ENCODE measurements around the gene FSTL4.

FSTL4 gene

DNA sequence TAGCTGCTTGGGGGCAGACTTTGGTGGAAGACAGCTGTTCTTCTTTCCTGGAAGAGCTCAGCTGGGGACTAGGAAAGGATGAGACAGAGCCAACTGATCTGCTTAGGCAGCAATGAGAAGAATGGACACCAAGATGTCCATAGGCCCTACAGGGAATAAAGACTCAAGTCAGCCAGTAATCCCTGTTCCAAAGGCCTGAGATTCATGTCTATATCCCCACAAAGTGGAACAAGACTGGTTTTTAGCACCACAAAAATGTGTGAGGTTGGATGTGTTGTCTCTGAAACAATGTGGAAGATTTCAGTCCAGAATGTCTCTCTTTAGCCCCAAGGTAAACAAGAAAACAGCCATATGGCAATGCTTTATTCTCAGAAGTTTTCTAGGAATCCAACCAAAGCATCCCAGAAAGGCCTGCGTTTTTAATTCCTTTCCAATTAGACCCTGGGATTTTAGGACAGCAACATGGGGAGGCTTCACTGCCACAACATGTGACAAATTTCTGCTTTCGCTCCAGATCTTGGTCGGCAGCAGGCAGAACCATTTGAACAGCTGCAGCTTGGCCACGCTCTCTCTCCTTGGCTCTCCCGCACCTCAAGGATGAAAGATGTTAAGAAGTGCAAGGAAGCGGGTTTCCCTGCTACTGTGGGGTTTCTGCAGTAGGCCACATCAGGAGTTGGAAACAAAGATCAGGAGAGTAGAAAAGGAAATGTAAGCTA lies 245.1 kb downstream of the FSTL4 start:
- DNase-seq (ENCODE audit: low read depth in 2 of 2): no peak

DNA sequence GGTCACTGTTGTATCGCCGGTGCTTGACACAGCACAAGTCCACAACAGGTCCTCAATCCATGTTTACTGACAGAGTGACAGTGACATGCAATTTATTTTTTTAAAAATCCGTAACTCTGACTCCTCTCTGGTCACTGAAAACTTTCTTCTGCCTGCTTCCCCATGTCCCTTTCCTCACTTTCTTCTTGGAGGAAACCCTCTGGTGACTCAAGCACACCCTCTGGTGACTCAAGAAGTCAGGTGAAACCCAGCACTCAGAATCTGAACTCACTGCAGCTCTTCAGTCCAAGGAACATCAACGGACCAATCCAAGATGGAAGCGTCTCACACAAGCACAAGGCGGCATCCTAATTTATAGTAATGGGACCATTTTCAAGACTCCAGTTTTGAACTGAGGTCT lies 245.9 kb downstream of the FSTL4 start:
- no peak for DNase-seq (ENCODE audit: low read depth in 2 of 2)

DNA sequence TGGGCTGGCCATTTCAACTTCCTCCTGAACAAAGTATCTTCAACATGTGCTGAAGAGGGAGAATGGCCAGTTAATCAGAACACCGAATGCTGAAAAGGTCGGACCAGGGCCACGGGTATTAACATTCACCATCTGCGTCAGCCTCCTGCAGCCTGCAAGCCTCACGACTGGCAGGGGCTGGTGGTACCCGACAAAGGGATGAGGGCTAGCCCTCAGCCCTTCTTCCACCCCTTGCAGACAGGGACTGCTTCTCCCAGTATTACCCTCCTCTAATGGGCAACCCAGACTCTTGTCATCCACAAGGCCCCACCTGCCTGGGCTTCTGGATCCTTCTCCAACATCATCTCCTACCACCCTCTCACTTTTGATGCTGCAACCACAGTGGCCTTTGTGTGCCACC lies 246.6 kb downstream of the FSTL4 start:
- no peak for DNase-seq (ENCODE audit: low read depth in 2 of 2)

DNA sequence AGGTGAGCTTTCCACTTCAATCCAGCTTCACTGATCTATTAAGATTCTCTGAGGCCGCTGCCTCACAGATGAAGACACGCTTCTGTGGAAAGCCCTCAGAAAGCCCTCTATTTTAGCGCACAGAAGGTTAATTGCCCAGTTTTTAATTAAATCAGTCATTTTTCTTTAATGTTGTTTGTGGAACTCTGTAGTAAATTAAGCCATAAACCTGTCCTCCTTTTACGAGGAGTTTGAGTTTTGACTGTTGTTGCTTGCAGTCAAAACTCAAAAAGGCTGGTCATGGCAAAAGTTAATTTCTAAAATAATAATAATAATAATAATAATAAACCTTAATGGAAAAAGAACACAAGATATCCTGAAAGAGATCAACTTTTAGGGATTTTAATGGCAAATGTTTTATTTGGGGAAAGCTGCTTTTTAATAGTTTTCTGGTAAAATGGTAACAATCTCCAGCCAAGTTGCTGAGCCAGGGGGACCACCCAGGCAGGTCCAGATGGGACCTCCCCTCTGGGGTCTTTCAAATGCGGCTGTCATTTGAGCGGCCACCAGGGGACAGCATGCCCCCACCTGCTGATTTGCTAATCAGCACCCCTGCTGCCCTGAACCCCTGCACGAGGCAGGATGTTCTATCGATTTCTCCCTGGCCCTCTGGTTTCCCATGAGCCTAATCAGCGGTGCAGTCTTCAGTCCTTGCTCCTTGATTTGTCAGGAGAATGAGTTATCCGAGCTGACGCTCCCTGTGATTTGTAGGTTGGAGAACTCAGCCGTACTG lies 247.2 kb downstream of the FSTL4 start:
- DNase-seq (ENCODE audit: low read depth in 2 of 2): no peak

DNA sequence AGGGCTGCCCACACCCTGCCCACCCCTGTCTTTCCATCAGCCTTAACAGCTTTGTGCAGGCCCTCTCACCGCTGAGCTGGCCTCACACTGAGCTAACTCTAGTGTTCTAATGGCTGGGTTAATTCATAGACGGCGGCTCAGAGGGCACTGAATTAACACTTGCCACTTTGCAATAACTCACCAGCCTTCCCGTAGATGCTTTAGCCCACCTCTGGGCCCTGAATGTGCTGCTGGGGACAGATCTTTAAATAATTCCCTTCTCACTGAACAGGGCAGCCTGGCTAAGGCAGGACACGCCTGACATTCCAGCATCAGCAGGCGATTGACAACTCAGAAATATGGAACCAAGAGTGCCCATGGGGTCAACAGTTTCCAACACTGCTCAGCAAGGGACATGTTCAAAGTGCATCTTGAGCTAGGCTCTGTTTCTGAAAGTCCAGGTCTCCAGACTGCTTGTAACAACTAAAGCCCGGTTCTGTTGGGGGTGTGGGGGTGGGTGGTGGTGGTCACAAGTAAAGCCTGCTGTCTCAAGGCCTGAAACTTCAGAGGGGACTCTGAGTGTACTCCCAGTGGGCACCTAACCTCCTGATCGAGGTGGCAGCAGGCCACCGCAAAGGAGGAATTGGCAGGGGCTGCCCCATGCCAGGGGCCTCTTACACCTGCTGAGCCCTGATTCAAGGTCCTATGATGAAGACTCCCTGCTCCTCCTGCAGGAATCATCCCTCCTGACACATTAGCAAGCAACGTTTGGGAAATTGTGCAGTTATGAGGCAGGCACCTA lies 248.3 kb downstream of the FSTL4 start:
- DNase-seq (ENCODE audit: low read depth in 2 of 2): no peak

DNA sequence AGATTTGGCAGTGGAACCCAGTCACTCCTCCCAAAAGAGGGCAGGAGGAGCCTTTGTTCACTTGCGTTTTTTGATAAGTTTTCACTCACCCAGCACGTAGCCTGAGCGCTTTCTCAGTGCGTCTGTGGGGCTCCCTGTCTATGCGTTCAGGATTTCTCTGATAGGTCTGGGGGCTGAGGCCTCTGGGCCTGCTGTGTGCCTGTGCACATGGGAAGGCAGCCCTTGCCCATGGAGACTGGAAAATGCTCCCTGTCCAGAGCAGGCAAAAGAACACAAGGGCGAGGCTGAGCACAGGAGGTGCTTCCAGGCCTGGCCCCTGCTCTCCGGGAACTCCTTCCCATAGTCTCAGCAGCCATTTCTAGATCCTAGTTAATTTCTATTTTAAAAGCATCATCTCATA lies 249.9 kb downstream of the FSTL4 start:
- DNase-seq (ENCODE audit: low read depth in 2 of 2): no peak

DNA sequence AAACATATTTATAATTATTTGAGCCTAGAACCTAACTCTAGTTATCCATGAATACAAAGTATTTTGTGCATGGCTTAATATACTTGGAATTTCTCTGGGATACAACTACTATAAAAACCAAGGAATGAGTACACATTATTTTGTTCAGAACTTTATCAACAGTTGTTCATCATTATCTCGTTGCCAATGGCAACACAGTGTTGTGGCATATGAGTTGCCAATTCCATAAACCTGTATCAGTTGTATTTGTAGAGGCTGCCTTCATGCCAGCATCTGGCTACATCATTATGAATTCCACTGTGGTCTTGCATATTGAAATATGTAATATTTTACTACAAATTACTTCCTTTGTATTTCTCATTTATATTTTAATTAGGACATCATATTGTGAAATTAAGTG lies 250.4 kb downstream of the FSTL4 start:
- no peak for DNase-seq (ENCODE audit: low read depth in 2 of 2)

DNA sequence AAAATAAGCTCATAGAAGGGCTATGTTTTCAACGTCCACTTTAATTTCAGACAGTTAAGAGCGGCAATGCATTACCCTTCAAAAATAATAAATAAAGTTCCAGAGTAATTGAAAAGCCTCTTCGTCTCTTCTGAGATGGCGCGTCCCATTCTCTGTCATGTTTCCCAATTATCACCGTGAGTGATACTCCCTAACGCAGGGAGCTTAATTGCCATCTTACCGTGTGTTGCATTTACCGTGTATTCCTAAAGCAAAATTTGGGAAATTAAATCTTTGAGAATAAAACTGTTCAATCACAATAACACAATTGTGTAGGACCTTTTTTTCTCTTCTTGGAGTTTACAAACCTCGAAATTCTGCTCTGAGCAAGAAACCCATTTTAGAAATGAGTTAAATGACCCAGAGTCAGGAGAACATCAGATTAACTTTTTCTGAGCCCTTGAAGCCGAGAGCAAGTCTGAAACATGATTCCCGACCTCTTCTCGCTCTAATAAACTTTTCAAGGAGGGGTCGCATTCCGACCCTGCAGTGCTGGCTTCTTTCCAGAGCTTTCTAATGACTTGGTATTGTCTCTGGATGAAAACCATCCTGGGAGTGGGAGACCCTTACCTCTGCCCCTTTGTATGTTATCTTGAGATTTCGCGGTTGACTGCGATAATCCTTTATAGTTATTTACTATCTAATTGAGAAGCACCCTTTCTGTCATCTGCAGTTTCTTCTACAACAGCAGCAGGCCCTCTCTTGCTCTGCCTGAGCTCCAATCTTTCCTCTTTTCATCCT lies 251.5 kb downstream of the FSTL4 start:
- DNase-seq (ENCODE audit: low read depth in 2 of 2): no peak

DNA sequence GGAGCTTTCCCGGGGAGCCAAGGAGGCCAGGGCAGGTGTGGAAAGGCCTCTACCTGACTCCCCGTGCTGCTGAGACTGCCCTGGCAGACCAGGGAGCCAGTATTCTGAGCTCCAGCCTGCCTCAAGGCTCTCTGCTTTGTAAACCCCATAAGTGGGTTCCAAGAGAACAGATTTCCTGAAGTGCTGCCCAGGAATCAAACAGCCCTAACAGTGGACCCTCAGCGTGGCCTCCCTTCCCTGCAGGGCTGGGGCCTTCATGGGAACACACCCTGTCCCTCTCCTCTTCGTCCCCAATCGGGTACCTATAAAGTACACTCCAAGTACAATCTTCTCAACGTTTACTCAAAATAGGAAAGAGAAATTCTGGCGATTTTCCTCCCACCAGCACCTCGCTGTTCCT lies 252.5 kb downstream of the FSTL4 start:
- DNase-seq (ENCODE audit: low read depth in 2 of 2): no peak

DNA sequence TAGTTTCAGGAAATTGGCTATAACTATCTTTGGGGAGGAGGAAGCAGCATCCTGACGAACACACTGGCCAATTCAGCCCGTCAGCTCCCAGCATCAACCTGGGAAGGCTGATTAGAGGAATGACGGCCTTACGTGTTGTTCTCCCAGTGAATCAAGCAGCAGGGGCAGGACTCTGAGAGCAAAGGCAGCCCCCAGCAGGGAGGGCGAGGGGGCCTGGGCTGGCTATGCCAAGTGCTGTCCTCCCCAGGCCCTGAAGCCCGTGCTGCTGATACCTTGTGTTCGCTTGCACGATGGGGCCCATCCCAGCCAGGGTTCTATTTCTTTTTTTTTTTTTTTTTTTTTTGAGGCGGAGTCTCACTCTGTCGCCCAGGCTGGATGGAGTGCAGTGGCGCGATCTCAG lies 254.1 kb downstream of the FSTL4 start:
- no peak for DNase-seq (ENCODE audit: low read depth in 2 of 2)

DNA sequence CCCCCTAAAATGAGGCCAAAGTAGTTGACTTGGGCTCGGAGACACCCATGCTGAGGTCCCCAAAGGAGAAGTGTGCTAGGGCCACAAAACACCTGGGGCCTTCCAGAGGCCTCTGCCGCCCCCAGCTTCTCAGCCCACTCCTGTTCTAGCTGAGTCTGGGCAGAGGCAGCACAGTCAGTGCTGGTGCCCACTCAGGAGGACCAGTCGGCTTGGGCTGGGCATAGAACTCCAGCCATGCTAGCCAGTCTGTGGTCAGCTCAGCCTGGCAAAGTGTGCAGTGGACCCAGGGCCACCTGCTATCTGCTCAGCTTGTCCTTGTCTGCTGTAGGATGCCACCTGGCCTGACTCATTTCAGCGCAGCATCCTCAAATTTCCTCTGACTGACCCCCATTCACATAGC lies 254.6 kb downstream of the FSTL4 start:
- DNase-seq (ENCODE audit: low read depth in 2 of 2): no peak

DNA sequence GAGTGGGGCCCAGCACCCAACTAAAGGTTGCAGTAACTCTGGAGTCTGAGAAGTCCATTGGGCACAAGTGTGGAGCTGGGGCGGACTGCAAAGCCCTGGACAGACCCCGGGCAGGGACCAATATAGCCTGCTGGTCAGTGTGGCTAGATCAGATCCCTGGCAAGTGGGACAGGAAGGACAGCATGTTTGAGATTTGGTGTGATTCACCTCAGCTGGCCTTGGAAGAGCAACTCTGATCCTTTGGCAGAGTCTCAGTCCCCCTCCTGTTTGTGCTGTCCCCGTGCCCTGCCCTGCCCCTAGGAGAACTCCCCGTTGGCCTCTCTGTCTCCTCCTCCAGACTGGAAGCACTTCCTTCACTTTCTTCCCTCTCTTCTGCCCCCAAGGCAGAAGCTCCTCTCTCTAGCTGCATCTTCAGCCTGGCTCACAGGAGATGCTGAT lies 255.3 kb downstream of the FSTL4 start:
- no peak for DNase-seq (ENCODE audit: low read depth in 2 of 2)

DNA sequence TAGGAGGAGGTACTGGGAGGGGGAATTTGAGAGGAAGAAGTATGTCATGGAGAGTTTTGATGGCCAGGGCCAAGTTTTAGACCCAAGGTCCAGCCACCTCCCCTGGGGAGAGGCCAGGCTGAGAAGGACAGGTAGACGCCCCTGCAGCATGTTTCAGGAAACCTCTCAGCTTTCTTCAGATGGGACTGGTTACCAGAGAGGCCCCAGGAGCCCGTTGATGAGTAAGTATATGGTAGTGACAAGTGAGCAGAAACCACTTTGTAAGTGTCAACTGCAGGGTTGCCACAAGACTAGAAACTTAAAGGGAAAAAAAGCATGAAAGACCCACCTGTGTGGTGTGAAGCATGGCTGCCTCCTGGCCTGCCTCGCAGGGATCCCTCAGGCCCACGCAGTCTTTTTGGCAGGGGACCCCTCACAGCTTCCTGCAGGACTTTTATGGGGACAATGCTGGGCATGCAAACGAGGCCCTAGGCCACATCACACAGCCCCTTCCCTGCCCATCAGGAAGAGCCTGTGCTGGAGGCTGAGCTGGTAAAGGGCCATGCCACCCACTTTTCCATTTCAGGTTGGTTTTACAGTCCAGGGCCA lies 255.9 kb downstream of the FSTL4 start:
- no peak for DNase-seq (ENCODE audit: low read depth in 2 of 2)

DNA sequence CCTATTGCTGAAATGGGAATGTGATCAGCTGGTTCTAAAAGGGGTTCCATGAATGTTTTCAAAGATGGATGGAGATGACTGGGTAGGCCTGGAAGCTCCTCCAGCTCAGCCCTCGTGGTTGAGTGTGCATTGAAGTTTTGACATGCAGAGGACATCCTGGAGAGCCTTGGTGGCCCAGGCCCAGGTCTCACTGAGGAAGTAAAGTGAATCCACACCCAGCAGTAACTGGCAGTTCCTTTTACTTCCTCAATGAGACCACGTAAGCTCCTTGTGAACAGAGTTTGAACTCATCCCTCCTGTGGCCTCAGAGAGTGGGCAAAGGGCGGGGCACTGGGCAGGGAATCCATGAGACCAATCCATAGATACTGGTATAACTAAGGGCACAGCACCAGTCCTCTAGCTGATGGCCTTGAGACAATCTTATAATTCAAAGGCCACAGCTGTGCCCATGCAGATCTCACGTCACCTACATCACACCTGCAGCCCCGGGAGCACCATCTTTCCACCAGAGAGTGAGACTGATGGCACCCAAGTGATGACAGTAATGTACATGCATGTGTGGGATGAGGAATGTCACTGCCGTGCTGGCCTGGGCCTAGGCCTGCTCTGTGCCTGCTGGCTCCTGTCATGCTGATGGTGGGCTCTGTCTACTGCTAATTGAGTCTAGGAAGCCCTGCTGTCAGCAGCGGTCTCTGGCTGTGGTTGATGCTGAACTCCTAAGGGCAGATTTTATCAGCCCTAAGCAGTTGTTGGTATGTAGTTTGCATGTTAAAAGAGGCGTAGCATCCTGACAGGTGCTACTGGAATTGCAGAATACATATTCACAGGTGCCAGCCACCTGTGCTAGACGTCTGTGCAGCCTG lies 257.8 kb downstream of the FSTL4 start:
- no peak for DNase-seq (ENCODE audit: low read depth in 2 of 2)

DNA sequence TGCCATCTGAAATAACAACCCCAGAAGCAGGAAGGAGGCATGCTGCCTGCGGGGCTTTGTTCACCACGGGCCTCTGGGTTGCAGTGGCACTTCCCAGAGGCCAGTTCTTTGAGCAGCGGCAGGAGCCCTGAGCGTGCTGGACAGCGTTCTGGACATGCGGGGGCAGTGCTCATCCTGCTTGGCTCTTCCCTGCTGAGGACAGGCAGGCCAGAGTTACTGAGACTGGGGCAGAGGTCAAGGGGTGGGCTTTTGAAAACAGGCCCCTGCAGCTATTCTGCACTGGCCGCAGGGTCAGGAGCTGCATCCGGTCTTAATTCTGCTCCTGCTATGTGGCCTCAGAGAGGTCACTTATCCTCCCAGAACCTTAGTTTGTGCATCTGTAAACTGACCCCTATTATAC lies 258.6 kb downstream of the FSTL4 start:
- DNase-seq (ENCODE audit: low read depth in 2 of 2): no peak

DNA sequence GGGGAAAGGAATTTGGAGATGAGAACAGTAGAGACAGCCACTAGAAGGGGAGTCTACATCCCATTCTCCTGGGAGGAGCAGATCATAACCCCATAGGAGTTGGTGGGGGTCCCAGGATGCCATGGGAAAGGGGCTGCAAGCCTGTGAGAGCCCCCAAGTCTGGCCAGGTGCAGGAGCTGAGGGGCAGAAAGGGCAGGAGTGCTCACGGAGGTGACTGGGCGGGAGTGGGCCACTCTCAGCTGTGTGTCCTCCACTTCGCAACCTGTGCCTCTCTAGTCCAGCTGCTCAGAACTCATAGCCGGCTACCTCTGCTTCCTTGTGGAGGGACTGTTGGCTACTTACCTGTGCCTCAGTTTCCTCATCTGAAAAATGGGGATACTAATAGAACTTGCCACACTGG lies 263.9 kb downstream of the FSTL4 start:
- DNase-seq (ENCODE audit: low read depth in 2 of 2): no peak

DNA sequence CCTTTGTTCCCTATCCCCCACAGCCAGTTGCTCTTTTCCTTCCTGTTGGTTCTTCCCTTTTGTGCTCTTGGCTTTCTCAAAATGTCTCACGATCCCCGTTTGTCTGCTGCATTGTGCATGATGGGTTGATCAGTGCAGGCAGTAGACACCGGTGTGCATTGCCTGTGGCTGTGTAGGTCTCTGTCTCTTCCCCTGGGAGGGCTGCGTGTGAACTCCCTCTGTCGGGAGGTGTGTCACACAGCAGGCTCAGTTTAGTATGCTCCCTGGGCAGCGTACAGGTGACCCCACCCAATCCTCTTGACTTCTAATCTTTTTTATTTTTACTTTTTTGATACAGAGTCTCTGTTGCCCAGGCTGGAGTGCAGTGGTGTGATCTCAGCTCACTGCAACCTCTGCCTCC lies 265.3 kb downstream of the FSTL4 start:
- DNase-seq (ENCODE audit: low read depth in 2 of 2): no peak

DNA sequence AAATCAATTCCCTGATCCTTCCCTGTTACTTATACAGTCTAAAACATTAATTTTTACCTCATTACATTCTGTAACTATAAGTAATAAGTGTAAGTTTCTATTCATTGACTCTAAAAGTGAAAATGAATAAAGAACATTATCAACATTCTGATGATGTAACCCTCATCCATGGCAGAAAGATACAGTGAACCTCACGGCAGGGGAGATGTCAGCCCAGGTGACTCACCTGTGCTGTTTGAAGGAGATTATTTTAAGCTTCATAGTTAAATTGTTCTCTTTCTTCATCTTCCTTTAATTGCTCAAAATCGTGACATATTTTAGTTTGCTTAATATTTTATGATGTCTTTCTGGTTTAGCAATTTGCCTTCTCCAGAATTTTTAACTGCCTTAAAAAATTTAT lies 268.1 kb downstream of the FSTL4 start:
- no peak for DNase-seq (ENCODE audit: low read depth in 2 of 2)

DNA sequence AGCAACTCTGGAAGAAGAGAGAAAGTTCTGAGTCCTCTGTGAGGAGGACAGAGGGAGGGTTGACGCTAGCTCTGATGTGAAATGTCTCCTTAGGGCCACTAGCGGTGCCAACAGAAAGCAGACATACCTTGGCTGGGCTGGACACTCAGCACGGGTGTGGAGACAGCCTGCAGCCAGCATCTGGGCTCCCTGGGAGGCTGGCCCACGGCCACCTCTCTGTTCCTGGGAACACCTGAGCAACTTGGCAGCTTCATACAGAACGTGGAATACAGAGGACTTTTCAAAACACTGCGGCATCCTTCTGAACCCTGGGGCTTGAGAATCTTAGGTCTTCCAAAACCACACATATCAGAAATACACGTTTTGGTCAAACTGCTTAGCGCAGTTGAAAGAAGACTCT lies 269.1 kb downstream of the FSTL4 start:
- DNase-seq (ENCODE audit: low read depth in 2 of 2): no peak

DNA sequence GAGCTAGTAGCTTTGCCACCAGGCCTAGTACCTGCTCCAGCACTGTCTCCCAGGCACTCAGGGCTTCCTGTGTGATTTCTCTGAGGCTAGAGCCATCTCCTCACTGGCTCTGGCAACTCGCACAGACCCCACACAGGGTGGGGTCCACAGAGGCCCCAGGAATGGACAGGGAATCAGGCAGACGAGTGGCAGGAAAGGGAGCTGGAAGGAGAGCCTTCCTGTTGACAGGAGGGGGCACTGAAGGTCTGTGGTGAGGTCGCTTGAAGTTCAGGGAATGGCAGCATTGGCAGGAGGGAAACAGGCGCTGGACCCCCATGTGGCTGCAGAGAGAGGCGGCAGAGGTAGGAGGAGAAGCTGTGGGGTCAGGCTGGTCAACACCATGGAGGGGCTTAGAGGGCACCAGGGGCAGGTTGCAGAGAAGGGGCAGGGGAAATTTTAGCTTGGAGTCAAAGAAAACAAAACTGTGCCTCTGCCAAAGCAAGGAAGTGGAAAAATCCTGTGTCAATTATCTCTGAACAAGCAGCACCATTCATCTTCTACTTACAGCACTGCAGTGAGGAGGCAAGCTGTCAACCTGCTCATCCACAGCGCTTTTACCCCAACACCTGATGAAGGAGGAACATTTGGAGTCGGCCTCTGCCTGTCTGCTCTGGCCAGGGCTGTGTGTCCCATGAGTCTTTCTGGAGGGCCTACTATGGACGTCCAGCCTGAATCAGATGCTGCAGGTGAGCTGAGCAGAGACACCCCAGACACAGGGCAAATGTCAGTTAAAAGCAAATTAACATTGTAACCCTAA lies 270.2 kb downstream of the FSTL4 start:
- no peak for DNase-seq (ENCODE audit: low read depth in 2 of 2)
